GM12878 (cell line): Measurements from ENCODE around the gene RABEP1. TPM values are rescaled to one million over a fixed set of nuclear protein-coding genes. Genes with fewer than 3 reads are reported as not detected.

ENCODE experiments used
- ASH2L ChIP-seq: fragments of 300-600, 200-600 bp; sonication (generic); IDR thresholded peaks from 2 replicates; pipeline ENCODE4 v1.6.1; 2017; ENCODE audit warnings: low read depth, mild to moderate bottlenecking, borderline replicate concordance
- BHLHE40 ChIP-seq, 2 experiments: fragments of 450-650 bp in 1 of 2; IDR thresholded peaks; 2 replicates each; pipeline ENCODE4 v1.6.1; 2011 to 2017; ENCODE audit warnings: low read depth in 2 of 2, borderline replicate concordance in 1 of 2, improper control_type of control experiment in 1 of 2, low read length in 1 of 2, mild to moderate bottlenecking in 1 of 2
- CHD2 ChIP-seq: IDR thresholded peaks from 2 replicates; pipeline ENCODE4 v1.6.1; 2011; ENCODE audit warnings: low read depth, low read length, improper control_type of control experiment, borderline replicate concordance
- CREB1 ChIP-seq: IDR thresholded peaks from 2 replicates; pipeline ENCODE4 v1.6.1; 2012; ENCODE audit warnings: low read depth, mild to moderate bottlenecking, inconsistent platforms
- CREM ChIP-seq: IDR thresholded peaks from 2 replicates; pipeline ENCODE4 v1.6.1; 2014; ENCODE audit warnings: antibody characterized with exemption, low read depth
- GABPA ChIP-seq: IDR thresholded peaks from 2 replicates; pipeline ENCODE4 v1.6.1; 2014; ENCODE audit warnings: antibody characterized with exemption, low read depth, mild to moderate bottlenecking, inconsistent platforms
- GATAD2B ChIP-seq: fragments of 450-650 bp; conservative IDR thresholded peaks from 2 replicates; pipeline ENCODE4 v1.6.1; 2017; ENCODE audit warnings: low read depth, mild to moderate bottlenecking, moderate library complexity
- HDGF ChIP-seq: fragments of 450-650 bp; IDR thresholded peaks from 2 replicates; pipeline ENCODE4 v1.6.1; 2016; ENCODE audit warnings: antibody characterized with exemption
- MAX ChIP-seq: IDR thresholded peaks from 2 replicates; pipeline ENCODE4 v1.6.1; 2012; ENCODE audit warnings: low read depth, low read length, improper control_type of control experiment
- NR2C1 ChIP-seq: fragments of 450-650 bp; IDR thresholded peaks from 2 replicates; pipeline ENCODE4 v1.6.1; 2017; ENCODE audit warnings: antibody characterized with exemption, mild to moderate bottlenecking, moderate library complexity
- NRF1 ChIP-seq: conservative IDR thresholded peaks from 2 replicates; pipeline ENCODE4 v1.6.1; 2011; ENCODE audit warnings: mild to moderate bottlenecking, low read depth, low read length, improper control_type of control experiment
- POLR2AphosphoS2 ChIP-seq: IDR thresholded peaks from 2 replicates; pipeline ENCODE4 v1.6.1; 2011; ENCODE audit warnings: low read depth, mild to moderate bottlenecking, low read length, improper control_type of control experiment, moderate library complexity
- REST ChIP-seq: IDR thresholded peaks from 2 replicates; pipeline ENCODE4 v1.6.1; 2012; ENCODE audit warnings: mild to moderate bottlenecking, low read depth, low read length
- SKIL ChIP-seq: fragments of 450-650 bp; IDR thresholded peaks from 2 replicates; pipeline ENCODE4 v1.6.1; 2017; ENCODE audit warnings: mild to moderate bottlenecking, low read depth, inconsistent platforms; ENCODE audit not compliant: poor library complexity, severe bottlenecking
- SREBF1 ChIP-seq: IDR thresholded peaks from 2 replicates; pipeline ENCODE4 v1.6.1; 2012; ENCODE audit warnings: mild to moderate bottlenecking, low read length
- STAT3 ChIP-seq: IDR thresholded peaks from 2 replicates; pipeline ENCODE4 v1.6.1; 2011; ENCODE audit warnings: low read depth, low read length, improper control_type of control experiment
- SUZ12 ChIP-seq: fragments of 200-600 bp; sonication (generic); IDR thresholded peaks from one replicate; pipeline ENCODE4 v1.6.1; 2018; ENCODE audit warnings: antibody characterized with exemption, mild to moderate bottlenecking; ENCODE audit not compliant: unreplicated experiment
- TAF1 ChIP-seq: IDR thresholded peaks from 2 replicates; pipeline ENCODE4 v1.6.1; 2011; ENCODE audit warnings: mild to moderate bottlenecking, low read depth, low read length, borderline replicate concordance
- USF1 ChIP-seq: IDR thresholded peaks from 2 replicates; pipeline ENCODE4 v1.6.1; 2011; ENCODE audit warnings: borderline replicate concordance, low read depth, mild to moderate bottlenecking, moderate library complexity, mixed read lengths, low read length; ENCODE audit not compliant: insufficient read depth; ENCODE audit errors: extremely low read length
- USF2 ChIP-seq: IDR thresholded peaks from 2 replicates; pipeline ENCODE4 v1.6.1; 2011; ENCODE audit warnings: low read depth, low read length, improper control_type of control experiment, borderline replicate concordance
- YY1 ChIP-seq: IDR thresholded peaks from 2 replicates; pipeline ENCODE4 v1.6.1; 2011; ENCODE audit warnings: low read depth, mild to moderate bottlenecking, low read length
- ZBED1 ChIP-seq: IDR thresholded peaks from 2 replicates; pipeline ENCODE4 v1.6.1; 2016; ENCODE audit warnings: borderline replicate concordance
- ZNF217 ChIP-seq: fragments of 450-650 bp; IDR thresholded peaks from 2 replicates; pipeline ENCODE4 v1.6.1; 2017; ENCODE audit warnings: antibody characterized with exemption, mild to moderate bottlenecking
- ZNF274 ChIP-seq: IDR thresholded peaks from one replicate; pipeline ENCODE4 v1.8.0; 2011; ENCODE audit not compliant: insufficient read length, insufficient read depth
- polyA plus RNA-seq, 11 experiments: library from polyadenylated mRNA; depleted of rRNA in 4 of 11; unstranded in 6 of 11; stranded (reverse) in 5 of 11; fragments of >200 nt; fragmentation: Nextera tagmentation in 4 of 11; fragmentation: Illumina TruSeq in 1 of 11; extraction: Ambion mirVana in 4 of 11; extraction: Trizol in 1 of 11; gene quantifications; 1 replicate in 1 of 11; 2 replicates in 10 of 11; pipeline versions ENCODE4 v1.2.1 to v1.2.3, GENCODE V29; 2011 to 2016; ENCODE audit warnings: inconsistent platforms in 2 of 11, missing spikeins in 2 of 11, low read depth in 1 of 11
- total RNA-seq, 4 experiments: library from RNA; depleted of rRNA in 3 of 4; stranded (reverse); fragments of >200 nt in 3 of 4; fragmentation: Illumina TruSeq in 1 of 4; extraction: Trizol in 1 of 4; gene quantifications; 2 replicates each; pipeline versions ENCODE4 v1.2.1 to v1.2.3, GENCODE V29; 2013 to 2021

Gene RABEP1
- total and polyA plus RNA-seq, 10 of the 15 experiments (the other 5 are each of a cell fraction or from before 2014, with no cell fraction given): 13.4 to 71.4 (median 59.8) TPM

- TF ChIP-seq REST: no peak
- peak; percentile 78; the same call in 1 of the 2 replicates for TF ChIP-seq POLR2AphosphoS2
- TF ChIP-seq MAX: no peak
- TF ChIP-seq ZNF217: no peak
- TF ChIP-seq GABPA: peak; percentile 75
- TF ChIP-seq SUZ12: no peak
- TF ChIP-seq GATAD2B: 0 out of 2 replicates have a peak, but pooled peaks have one; percentile 36
- TF ChIP-seq CREB1: peak; percentile 41; the same call in 1 of the 2 replicates
- peak; percentile 39 for TF ChIP-seq USF1
- peak; percentile 43 for TF ChIP-seq SKIL
- TF ChIP-seq CHD2: peak; percentile 47; the same call in 1 of the 2 replicates
- TF ChIP-seq CREM: peak; percentile 60
- no peak for TF ChIP-seq ZNF274
- TF ChIP-seq SREBF1: peak; percentile 5; the same call in 1 of the 2 replicates
- TF ChIP-seq BHLHE40 (IDR thresholded peaks at IDR 0.05; ENCODE audit: borderline replicate concordance in 1 of 2, low read depth in 2 of 2, low read length in 1 of 2): peak; percentile 97 to 99
- TF ChIP-seq ZBED1: no peak
- peak; percentile 91 for TF ChIP-seq NR2C1
- peak; percentile 88 for TF ChIP-seq TAF1
- no peak for TF ChIP-seq STAT3
- TF ChIP-seq USF2: no peak
- TF ChIP-seq ASH2L: no peak
- TF ChIP-seq NRF1: no peak
- TF ChIP-seq YY1: peak; percentile 97
- peak; percentile 83; the same call in 1 of the 2 replicates for TF ChIP-seq HDGF
Observed at GRCh38 chr17:5419356-5419958, 137.4 kb downstream of the RABEP1 start, which contains the start of gene NUP88 (continued).
